Adrenal gland (tissue), 12 donors: ENCODE measurements around the gene ERF. TPM values are rescaled to one million over a fixed set of nuclear protein-coding genes. Genes with fewer than 3 reads are reported as not detected.

Source experiments
- DNase-seq, 7 donors: peaks; one replicate each; pipeline ENCODE4 v3.0.0-alpha.2; 2019 to 2020
- H3K27ac ChIP-seq, 5 donors: fragments of 200-600 bp; sonication (generic) in 4 of 5; 1 replicate in 3 of 5; 2 replicates in 2 of 5; pipeline versions ENCODE4 v1.5.1 to v1.8.0; 2016 to 2020; ENCODE audit warnings: mild to moderate bottlenecking in 1 of 5
- H3K27me3 ChIP-seq: fragments of 200-600 bp; 2 replicates; pipeline ENCODE4 v1.8.0; 2021
- H3K36me3 ChIP-seq, 2 donors: fragments of 200-600 bp; replicated peaks in 1 of 2; 1 replicate in 1 of 2; 2 replicates in 1 of 2; pipeline versions ENCODE4 v1.5.1 to v1.8.0; 2018 to 2022
- H3K4me1 ChIP-seq, 2 donors: fragments of 200-600 bp; replicated peaks in 1 of 2; 1 replicate in 1 of 2; 2 replicates in 1 of 2; pipeline versions ENCODE4 v1.5.1 to v1.8.0; 2018 to 2021
- H3K4me3 ChIP-seq, 4 donors: fragments of 200-600 bp; sonication (generic) in 3 of 4; one replicate each; pipeline ENCODE4 v1.5.1; 2016 to 2018
- H3K9me3 ChIP-seq, 3 donors: fragments of 200-600 bp; sonication (generic) in 1 of 3; replicated peaks in 1 of 3; 1 replicate in 2 of 3; 2 replicates in 1 of 3; pipeline versions ENCODE4 v1.5.1 to v1.8.0; 2016 to 2021
- POLR2A ChIP-seq, 2 donors: fragments of 450-650 bp; IDR thresholded peaks; one replicate each; pipeline ENCODE4 v1.6.1; 2017; ENCODE audit warnings: antibody characterized with exemption in 2 of 2, mild to moderate bottlenecking in 2 of 2, moderate library complexity in 1 of 2
- WGBS, 4 donors: extraction: QIAGEN DNeasy Blood & Tissue Kit in 2 of 4; methylation state at CpG; one replicate each; pipeline versions ENCODE4 v1.1.5 to v1.1.7; 2013 to 2017; 5-methylcytosine and 5-hydroxymethylcytosine counted together
- intact Hi-C, 2 donors: fragments of 100-400 bp; cut with DNase I; formaldehyde crosslinking; loops; one replicate each; pipeline versions ENCODE4 v1.14.1 to v1.15.0; 2022 to 2023
- polyA plus RNA-seq, 3 donors: library from polyadenylated mRNA; stranded (reverse); fragments of 200-250 nt in 2 of 3; fragments of 350-450 nt in 1 of 3; fragmentation: Illumina TruSeq in 1 of 3; extraction: RNeasy Lipid Tissue Mini Kit (QIAGEN cat#74804) in 1 of 3; gene quantifications; one replicate each; pipeline ENCODE4 v1.2.3, GENCODE V29; 2013 to 2014
- total RNA-seq, 9 donors: library from RNA; depleted of rRNA in 4 of 9; stranded (reverse); fragments of >200 nt in 4 of 9; fragments of 120-200 nt in 1 of 9; fragmentation: NEBNext Ultra II Directional in 1 of 9; extraction: Animal tissue kit (Norgen Biotek cat#: 25700) in 1 of 9; gene quantifications; one replicate each; pipeline versions ENCODE4 v1.1.0 to v1.2.4, GENCODE V29; 2013 to 2023
- TF ChIP-seq, protein P1 (sequence below), 6 experiments: fragments of 450-650 bp in 4 of 6; fragments of 200-600 bp in 2 of 6; sonication (generic) in 1 of 6; IDR thresholded peaks; 1 replicate in 5 of 6; 2 replicates in 1 of 6; pipeline versions ENCODE4 v1.5.1 to v1.8.0; 2016 to 2021; ENCODE audit warnings: antibody characterized with exemption in 6 of 6, mild to moderate bottlenecking in 2 of 6, moderate library complexity in 1 of 6
- donor health status: healthy with polysubstance abuse.
- donor health status: Bipolar disorder and iron deficiency.
- donor health status: DM: yes; HTN: yes; CAD: no.
- donor health status: DM: no; HTN: no; CAD: no.
- donor health status: DM: no; HTN: no; CAD: no.
- donor health status: DM: yes; HTN: yes; CAD: no.

Gene ERF
- total and polyA plus RNA-seq, 12 donors, result 11.4 to 147 (median 52.4) TPM

DNA sequence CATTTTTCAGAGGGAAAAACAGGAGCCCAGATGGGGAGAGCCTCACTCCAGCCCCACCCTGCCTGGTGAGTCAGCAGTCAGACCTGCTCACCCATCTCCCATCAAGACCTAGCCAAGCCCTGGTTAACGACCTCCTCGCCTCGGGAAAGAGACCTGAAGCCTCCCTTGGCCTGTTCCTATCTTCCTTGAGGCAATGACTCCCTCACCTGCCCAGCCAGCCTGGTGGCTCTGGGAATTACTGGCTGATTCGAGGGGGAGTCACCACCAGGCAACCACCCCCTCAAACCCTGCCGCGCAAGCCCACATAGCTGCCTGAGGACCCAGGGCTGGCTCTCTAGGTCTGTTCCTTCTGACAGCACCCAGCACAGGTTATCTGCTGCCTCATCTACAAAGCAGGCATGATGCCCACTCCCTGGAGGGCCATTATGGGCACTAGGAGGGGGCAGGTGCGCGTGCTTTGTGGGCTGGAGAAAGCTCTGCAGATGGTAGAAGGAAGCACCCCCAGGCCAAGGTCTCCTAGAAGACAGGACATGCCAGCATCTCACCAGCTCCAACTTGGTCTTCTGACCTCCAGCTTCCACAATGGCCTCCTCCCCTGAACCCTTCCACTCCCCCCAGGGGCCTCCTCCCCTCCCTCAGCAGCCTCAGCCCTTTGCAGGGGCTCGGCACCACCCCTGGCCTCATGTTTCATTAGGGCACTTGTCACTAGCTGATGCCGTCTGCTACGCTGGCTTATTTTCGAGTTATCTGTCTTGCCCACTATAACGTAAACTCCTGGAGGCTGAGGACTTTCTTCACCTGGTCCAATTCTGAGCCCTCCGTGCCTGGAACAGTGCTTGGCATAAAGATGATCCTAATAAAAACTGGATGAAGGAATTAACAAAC is 47.8 kb downstream of the ERF start:
- DNase-seq, result peak in 1 of 7 donors; percentile 13
- Histone ChIP-seq H3K4me3 (no peak overlapping the region), H3K27ac (peak overlapping the region in 2 of 5 donors; percentile 40 to 64), H3K27me3 (no peaks in the 10 kb centered on the region), H3K36me3 (peaks cover 0 to 78% of the 10 kb centered on the region in 2 donors), H3K9me3 (no peaks in the 10 kb centered on the region), H3K4me1 (peaks cover 0 to 28% of the 10 kb centered on the region in 2 donors)
- WGBS, 4 donors, result 81 to 92% (median 85%) methylated on average over 9 to 14 of the region's 14 CpGs
- intact Hi-C loops, result no loop called here
- TF ChIP-seq, protein P1, sequence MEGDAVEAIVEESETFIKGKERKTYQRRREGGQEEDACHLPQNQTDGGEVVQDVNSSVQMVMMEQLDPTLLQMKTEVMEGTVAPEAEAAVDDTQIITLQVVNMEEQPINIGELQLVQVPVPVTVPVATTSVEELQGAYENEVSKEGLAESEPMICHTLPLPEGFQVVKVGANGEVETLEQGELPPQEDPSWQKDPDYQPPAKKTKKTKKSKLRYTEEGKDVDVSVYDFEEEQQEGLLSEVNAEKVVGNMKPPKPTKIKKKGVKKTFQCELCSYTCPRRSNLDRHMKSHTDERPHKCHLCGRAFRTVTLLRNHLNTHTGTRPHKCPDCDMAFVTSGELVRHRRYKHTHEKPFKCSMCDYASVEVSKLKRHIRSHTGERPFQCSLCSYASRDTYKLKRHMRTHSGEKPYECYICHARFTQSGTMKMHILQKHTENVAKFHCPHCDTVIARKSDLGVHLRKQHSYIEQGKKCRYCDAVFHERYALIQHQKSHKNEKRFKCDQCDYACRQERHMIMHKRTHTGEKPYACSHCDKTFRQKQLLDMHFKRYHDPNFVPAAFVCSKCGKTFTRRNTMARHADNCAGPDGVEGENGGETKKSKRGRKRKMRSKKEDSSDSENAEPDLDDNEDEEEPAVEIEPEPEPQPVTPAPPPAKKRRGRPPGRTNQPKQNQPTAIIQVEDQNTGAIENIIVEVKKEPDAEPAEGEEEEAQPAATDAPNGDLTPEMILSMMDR (IDR thresholded peaks at IDR 0.05), result no peak
- no peak for TF ChIP-seq POLR2A (IDR thresholded peaks at IDR 0.05)

DNA sequence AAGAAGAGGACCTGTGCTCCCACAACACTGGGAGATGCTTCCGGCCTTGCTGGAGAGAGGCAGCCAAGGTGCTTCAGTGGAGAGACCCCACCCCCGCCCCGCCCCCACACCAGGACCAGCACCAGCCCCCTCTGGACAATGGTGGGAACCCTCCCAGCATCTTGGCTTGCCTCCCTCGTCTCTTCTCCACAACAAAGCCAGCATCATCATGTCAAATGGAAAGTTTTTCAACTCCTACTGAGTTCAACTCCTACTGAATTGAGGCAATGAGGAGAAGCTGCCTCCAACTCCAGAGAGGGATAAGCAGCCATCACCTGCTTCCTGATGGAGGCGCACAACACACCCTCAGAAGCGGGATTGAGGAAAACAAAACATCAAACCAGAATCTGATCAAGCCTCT is 50.3 kb downstream of the ERF start:
- intact Hi-C loops, result no loop called here
- TF ChIP-seq, protein P1 (IDR thresholded peaks at IDR 0.05), result no peak
- no peak for TF ChIP-seq POLR2A (IDR thresholded peaks at IDR 0.05)
- WGBS, 4 donors, result 87 to 96% (median 92%) methylated on average over 4 to 6 of the region's 6 CpGs
- Histone ChIP-seq H3K36me3 (peaks cover 0 to 82% of the 10 kb centered on the region in 2 donors), H3K9me3 (no peaks in the 10 kb centered on the region), H3K27ac (no peak overlapping the region), H3K4me3 (no peak overlapping the region), H3K4me1 (peaks cover 0 to 46% of the 10 kb centered on the region in 2 donors), H3K27me3 (no peaks in the 10 kb centered on the region)
- peak in 1 of 7 donors; percentile 1 for DNase-seq

DNA sequence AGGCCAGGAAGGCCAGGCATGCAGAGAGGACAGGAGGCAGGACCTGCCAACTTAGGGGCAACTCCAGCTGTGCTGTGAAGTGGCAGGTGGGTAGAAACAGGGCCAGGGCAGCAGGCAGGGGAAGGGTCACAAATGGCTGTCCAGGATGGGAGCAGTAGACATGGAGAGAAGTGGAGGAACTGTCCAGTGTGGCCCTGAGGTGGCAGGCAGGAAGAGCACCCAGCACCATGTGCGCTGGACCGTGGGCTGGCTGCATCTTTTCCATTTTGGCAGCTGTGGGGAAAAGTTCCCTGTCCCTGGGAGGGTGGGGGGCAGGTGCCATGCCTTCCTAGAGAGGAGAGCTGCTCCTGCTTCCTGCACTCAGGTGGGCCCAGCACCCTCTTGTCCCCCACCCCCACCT is 51.2 kb downstream of the ERF start:
- H3K27ac ChIP-seq, result no peak overlapping the region
- H3K4me1 ChIP-seq, result peaks cover 0 to 54% of the 10 kb centered on the region in 2 donors
- H3K36me3 ChIP-seq, result peaks cover 0 to 82% of the 10 kb centered on the region in 2 donors
- TF ChIP-seq, protein P1 (IDR thresholded peaks at IDR 0.05), result no peak
- no peak for TF ChIP-seq POLR2A (IDR thresholded peaks at IDR 0.05)
- no peak overlapping the region for H3K4me3 ChIP-seq
- H3K27me3 ChIP-seq, result no peaks in the 10 kb centered on the region
- intact Hi-C loops, result no loop called here
- WGBS, 4 donors, result 89 to 100% (median 98%) methylated on average over 2 of the region's 2 CpGs
- DNase-seq, result peak in 1 of 7 donors; percentile 2
- no peaks in the 10 kb centered on the region for H3K9me3 ChIP-seq

DNA sequence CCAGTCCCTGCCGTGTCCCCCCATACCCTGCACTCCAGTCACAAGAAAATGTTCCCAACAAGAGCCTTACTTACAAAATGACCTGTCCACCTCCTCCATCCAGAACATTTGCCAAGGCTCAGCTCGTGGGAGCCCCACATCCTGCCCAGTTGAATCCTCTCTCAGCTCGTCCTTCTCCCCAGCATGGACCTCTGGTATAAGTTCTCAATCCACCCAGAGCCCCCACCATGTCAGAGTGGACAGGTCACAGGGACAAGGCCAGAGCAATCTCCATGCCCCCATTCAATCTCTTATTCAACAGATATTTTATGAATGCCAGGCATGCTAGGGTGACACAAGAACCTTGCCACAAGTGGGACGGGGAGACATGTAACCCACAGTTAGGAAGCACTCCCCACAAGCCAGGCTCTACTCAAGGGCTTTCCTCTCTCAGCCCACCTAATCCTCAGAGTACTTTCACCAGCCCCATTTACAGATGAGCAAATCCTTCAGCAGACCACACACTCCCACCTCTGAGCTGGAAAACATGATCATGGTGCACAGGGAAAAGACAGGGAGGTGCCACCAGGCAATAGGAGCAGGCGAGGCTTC is 52.5 kb downstream of the ERF start:
- peak overlapping the region in 2 of 5 donors; percentile 75 to 88 for H3K27ac ChIP-seq
- 68 to 80% (median 75%) methylated on average over 5 of the region's 5 CpGs for WGBS, 4 donors
- peaks cover 0 to 76% of the 10 kb centered on the region in 2 donors for H3K36me3 ChIP-seq
- intact Hi-C loops, result no loop called here
- H3K27me3 ChIP-seq, result no peaks in the 10 kb centered on the region
- no peak for TF ChIP-seq POLR2A (IDR thresholded peaks at IDR 0.05)
- TF ChIP-seq, protein P1 (IDR thresholded peaks at IDR 0.05), result no peak
- no peaks in the 10 kb centered on the region for H3K9me3 ChIP-seq
- H3K4me1 ChIP-seq, result peaks cover 0 to 47% of the 10 kb centered on the region in 2 donors
- H3K4me3 ChIP-seq, result no peak overlapping the region
- peak in 1 of 7 donors; percentile 2 for DNase-seq
